HL-60 (cell line): ENCODE data around the gene DNAJA4.

Experiments
- DNase-seq, 2 experiments: peaks; one replicate each; pipeline ENCODE4 v3.0.0-alpha.2; 2010 to 2020; ENCODE audit warnings: low read depth in 1 of 2, low spot score in 1 of 2
- H3K27ac ChIP-seq: fragments of 250-450 bp; sonication (Bioruptor Pico); replicated peaks from 2 replicates; pipeline ENCODE4 v1.5.1; 2020; ENCODE audit warnings: mild to moderate bottlenecking, moderate library complexity
- H3K27me3 ChIP-seq: fragments of 250-450 bp; sonication (Bioruptor Pico); 2 replicates; pipeline ENCODE4 v1.5.1; 2021; ENCODE audit warnings: mild to moderate bottlenecking, moderate library complexity; ENCODE audit not compliant: insufficient read depth, poor library complexity, severe bottlenecking
- H3K4me3 ChIP-seq: replicated peaks from 2 replicates; pipeline ENCODE4 v1.5.1; 2011; ENCODE audit warnings: mild to moderate bottlenecking, control low read depth, low read length; ENCODE audit not compliant: insufficient read depth
- CTCF ChIP-seq: IDR thresholded peaks from one replicate; pipeline ENCODE4 v1.5.1; 2011; ENCODE audit warnings: low read length, control low read depth, inconsistent platforms; ENCODE audit not compliant: insufficient read depth
- GABPA ChIP-seq: IDR thresholded peaks from 2 replicates; pipeline ENCODE4 v1.6.1; 2012; ENCODE audit warnings: low read depth
- POLR2AphosphoS5 ChIP-seq: IDR thresholded peaks from 2 replicates; pipeline ENCODE4 v1.6.1; 2012; ENCODE audit warnings: low read depth
- REST ChIP-seq: IDR thresholded peaks from 2 replicates; pipeline ENCODE4 v1.6.1; 2012; ENCODE audit warnings: low read depth; ENCODE audit not compliant: insufficient replicate concordance
- SPI1 ChIP-seq: IDR thresholded peaks from 2 replicates; pipeline ENCODE4 v1.6.1; 2012; ENCODE audit warnings: low read depth, mild to moderate bottlenecking, borderline replicate concordance

Gene DNAJA4

DNA sequence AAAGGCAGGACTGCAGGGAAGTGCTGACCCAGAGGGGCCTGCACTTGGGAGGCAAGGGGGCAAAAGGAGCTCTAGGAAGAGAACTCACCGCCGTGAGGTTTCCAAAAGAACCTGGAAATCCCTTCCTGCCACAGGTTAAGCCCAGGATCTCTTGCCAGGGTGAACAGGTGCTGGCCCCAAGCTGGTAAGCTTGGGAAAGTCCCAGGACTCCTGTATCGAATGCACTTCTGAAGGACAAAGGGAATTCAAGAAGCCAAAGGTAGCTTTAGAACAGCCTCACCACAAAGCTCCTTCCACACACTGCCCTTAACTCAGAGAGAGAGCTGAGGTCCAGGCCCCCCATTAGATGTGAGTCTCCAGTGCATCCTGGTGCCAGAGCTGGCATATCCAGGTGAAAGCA, 46.9 kb downstream of the DNAJA4 start:
- no peaks in the 10 kb centered on the region for H3K27me3 ChIP-seq
- H3K27ac ChIP-seq, result no peak overlapping the region
- H3K4me3 ChIP-seq, result no peak overlapping the region
- TF ChIP-seq REST (no peak), POLR2AphosphoS5 (no peak), CTCF (no peak), SPI1 (no peak)
- no peak for DNase-seq

GRCh38 chr15:78312536-78312935, 48.2 kb downstream of the DNAJA4 start:
- Histone ChIP-seq H3K4me3 (no peak overlapping the region), H3K27ac (no peak overlapping the region), H3K27me3 (no peaks in the 10 kb centered on the region)
- no peak for TF ChIP-seq SPI1
- TF ChIP-seq POLR2AphosphoS5, result no peak
- TF ChIP-seq CTCF, result no peak
- TF ChIP-seq REST, result no peak
- TF ChIP-seq GABPA, result no peak
- DNase-seq, result no peak

DNA sequence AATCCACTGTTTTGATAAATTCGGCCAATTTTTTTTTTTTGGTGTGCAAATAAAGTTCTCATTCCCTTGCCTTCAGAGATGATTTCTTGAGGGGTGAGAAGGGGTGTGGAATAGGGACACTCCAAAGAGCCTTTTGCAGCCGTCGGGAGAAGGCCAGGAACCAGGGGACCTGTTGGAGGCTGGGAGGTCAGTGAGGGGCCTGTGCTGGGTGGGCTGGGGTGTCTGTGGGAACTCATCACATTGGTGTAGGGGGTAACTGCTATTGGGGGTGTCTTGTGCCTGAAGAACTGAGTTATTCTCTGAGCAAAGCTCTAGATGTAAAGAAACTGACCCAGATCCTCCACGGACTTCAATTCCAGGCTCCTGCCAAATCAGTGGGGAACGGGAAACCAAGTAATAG, 48.6 kb downstream of the DNAJA4 start:
- H3K4me3 ChIP-seq, result no peak overlapping the region
- H3K27ac ChIP-seq, result no peak overlapping the region
- H3K27me3 ChIP-seq, result no peaks in the 10 kb centered on the region
- TF ChIP-seq SPI1, result no peak
- no peak for TF ChIP-seq REST
- TF ChIP-seq CTCF, result no peak
- TF ChIP-seq GABPA, result no peak
- TF ChIP-seq POLR2AphosphoS5, result no peak
- no peak for DNase-seq
